ENCODE measurements around the gene VAC14.

DNA sequence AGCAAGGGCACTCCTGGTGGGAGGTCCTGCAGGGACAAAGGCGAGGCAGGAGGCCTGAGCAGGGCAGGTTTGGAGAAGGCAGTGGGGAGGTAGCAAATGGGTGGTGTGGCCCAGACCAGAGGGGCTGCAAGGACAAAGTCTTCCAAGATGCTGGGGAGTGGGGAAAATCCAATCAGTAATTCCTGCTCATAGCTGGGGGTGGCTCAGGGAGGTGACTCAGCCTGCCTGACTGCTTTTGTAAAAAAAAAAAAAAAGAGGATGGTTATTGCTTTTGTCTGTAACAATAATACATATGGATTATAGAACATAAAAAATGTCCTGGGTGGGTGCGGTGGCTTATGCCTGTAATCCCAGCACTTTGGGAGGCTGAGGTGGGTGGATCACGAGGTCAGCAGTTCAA lies 149.4 kb downstream of the VAC14 start:
- TF ChIP-seq MEF2A (IDR thresholded peaks at IDR 0.05; ENCODE audit: borderline replicate concordance, low read depth) (no peak), MXI1 (IDR thresholded peaks at IDR 0.05; ENCODE audit: low read depth, low read length) (no peak), RAD21 (IDR thresholded peaks at IDR 0.05; ENCODE audit: low read length) (no peak)
- TF ChIP-seq, protein P1, sequence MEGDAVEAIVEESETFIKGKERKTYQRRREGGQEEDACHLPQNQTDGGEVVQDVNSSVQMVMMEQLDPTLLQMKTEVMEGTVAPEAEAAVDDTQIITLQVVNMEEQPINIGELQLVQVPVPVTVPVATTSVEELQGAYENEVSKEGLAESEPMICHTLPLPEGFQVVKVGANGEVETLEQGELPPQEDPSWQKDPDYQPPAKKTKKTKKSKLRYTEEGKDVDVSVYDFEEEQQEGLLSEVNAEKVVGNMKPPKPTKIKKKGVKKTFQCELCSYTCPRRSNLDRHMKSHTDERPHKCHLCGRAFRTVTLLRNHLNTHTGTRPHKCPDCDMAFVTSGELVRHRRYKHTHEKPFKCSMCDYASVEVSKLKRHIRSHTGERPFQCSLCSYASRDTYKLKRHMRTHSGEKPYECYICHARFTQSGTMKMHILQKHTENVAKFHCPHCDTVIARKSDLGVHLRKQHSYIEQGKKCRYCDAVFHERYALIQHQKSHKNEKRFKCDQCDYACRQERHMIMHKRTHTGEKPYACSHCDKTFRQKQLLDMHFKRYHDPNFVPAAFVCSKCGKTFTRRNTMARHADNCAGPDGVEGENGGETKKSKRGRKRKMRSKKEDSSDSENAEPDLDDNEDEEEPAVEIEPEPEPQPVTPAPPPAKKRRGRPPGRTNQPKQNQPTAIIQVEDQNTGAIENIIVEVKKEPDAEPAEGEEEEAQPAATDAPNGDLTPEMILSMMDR (IDR thresholded peaks at IDR 0.05): no peak

Data from SK-N-SH (cell line).